NCI-H2171 treated with DMSO at 0.1 percent for 48 hours (cell line): ENCODE data around the gene WNK3.
"Not testable (repeated sequence)": the region's sequence is repeated elsewhere in the genome, so short reads cannot be mapped to it uniquely, and the experiment has no call there.

Experiments
- DNase-seq: peaks from one replicate; lab custom pipeline; 2025; lab: John Stamatoyannopoulos, UW

The WNK3 gene

DNA sequence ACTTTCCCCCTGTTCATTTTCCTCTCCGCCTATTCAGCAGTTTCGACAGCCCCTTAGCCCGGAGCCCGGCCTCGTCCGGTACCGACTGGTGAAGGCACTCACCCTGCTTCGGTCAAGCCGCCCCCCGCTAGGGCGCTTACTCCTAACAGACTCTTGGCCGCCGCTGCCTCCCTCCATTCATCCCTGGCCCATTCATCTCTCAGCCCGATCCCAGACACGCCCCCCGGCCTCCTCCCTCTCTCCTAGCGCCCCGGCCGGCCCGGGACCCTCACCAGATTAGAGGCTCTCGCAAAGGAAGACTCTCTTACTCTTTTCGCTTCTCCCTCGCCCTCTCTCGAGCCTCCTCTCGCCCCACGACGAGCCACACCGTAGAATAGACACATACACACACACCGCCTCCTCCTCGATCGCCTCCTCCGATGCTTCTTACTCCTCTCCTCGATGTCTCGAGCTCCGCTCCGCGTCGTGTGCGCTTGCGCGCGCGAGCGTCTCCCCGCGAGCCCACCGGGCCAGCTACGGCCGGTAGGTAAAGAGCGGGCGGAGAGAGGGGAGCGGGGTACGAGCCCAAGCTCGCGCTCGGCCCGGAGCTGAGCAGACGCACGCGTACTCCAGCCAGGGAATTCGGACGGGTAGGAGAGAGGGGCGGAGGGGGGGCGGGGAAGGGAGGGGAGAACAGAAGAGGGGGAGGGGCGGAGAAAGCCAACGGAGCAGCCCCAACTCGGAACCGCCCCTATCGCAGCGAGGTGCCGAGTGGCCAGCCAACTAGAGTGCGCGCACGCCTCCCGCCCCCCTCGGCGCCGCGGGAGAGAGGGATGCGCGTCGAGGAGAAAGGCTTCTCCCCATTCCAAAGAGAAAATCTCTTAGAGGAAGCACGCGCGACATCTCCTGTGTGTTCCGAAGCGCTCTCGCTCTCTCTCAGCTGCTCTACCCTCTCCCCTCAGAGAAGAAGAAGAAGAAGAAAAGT lies at the start of gene WNK3:
WNK3 (minus strand) TSS at position 633 of the 964 bp plus-strand sequence.
- peak; percentile 82 for DNase-seq

GRCh38 chrX:54407266-54407665 lies 49.4 kb upstream of the WNK3 start:
- DNase-seq = no peak

DNA sequence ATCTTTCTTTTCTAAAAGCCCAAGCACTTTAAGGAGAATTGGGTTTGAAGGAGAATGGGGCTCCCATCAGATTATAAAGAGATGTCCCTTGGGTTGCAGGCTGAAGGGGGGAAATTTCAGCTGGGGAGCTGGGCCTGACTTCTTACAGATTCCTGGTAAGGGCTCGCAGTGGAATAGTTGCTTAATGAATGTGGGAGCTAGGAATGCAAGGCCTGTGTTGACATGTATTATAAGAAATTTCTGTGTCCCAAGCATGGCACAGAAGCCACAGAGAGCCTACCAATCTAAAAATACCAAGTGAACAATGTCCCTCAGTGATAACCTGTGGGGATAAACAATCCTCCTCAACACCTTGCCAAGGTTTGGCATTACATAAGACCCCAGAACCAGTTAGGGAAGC lies 39.3 kb upstream of the WNK3 start:
- no peak for DNase-seq

DNA sequence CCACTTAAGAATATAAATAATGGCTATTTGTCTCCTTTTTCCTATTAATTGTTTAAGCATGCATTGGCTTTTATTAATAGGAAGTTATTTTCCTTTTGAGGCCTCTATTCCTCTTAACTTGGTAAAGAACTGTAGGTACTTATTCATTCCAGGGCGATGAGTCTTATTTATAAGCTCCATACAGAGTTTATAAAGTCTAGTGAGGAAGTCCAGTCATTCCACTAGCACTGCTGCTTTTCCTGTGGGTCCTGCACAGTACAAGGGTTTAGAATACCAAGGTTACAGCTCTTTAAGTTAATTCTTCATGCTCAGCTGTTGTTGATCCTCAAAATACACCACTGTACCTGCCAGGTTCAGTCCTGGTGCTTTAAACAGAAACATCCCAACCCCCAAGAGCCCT lies 28.5 kb upstream of the WNK3 start:
- no peak for DNase-seq

- not testable (repeated sequence) for DNase-seq
Measured at GRCh38 chrX:54384661-54385060, 26.8 kb upstream of the WNK3 start.

- DNase-seq = no peak
Measured at GRCh38 chrX:54359408-54359807, 1.6 kb upstream of the WNK3 start.

GRCh38 chrX:54358424-54359211 lies 772 bp upstream of the WNK3 start:
- peak; percentile 84 for DNase-seq

GRCh38 chrX:54352677-54353076 lies 5.2 kb downstream of the WNK3 start:
- DNase-seq = no peak

DNA sequence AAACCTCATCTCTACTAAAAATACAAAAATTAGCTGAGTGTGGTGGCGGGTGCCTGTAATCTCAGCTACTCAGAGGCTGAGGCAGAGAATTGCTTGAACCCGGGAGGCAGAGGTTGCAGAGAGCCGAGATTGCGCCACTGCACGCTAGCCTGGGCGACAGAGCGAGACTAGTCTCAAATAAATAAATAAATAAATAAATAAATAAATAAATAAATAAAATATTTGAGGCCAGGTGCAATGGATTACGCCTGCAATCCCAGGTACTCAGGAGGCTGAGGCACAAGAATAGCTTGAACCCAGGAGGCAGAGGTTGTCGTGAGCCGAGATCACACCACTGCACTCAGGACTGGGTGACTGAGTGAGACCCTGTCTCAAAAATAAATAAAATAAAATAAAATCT lies 20.5 kb downstream of the WNK3 start:
- DNase-seq = not testable (repeated sequence)

DNA sequence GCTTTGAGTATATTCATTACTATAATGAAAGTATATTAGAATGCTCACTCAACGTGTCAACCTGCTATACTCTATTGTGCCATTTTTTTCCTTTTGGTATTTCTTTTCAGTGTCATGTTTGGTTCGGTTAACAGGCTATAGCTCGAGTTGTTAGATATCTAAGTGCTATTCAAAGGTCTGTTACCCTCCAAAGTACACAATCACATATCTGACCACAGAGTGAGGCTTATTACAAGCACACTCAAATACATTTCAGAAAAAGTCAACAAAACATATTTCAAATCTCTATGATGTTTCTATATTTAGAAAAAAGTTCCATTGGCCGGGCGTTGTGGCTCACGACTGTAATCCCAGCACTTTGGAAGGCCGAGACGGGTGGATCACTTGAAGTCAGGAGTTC lies 32.8 kb downstream of the WNK3 start:
- DNase-seq = no peak

DNA sequence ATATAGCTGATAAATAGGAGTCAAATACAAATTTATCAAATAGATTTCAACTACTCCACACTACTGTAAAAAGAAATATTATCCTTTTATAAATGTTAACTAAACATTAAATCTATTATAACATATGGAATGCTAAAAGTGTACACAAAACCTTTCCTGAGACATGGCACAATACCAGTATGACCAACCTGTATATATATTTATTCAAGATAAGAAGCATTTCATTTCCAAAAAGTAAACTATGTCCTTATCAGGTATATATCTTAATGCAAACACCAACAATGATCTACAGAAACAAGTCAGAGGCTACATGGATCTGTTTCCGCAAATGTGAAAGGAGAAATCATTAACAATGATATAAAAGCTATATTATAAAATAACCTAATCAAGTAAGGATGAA lies 37.8 kb downstream of the WNK3 start:
- no peak for DNase-seq

DNA sequence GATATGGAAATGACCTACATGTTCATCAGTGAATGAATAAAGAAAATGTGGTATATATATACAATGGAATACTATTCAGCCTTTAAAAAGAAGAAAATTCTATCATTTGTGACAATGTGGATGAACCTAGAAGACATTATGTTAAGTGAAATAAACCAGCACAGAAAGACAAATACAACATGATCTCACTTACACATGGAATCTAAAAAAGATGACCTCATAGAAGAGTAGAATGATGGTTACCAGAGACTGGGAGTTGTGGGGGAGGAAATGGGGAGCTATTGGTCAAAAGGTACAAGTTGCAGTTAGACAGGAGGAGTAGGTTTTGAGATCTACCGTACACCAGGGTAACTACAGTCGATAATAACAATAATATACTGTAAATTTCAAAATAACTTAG lies 51.5 kb downstream of the WNK3 start:
- DNase-seq = no peak

GRCh38 chrX:54301516-54301915 lies 56.3 kb downstream of the WNK3 start:
- DNase-seq = no peak

DNA sequence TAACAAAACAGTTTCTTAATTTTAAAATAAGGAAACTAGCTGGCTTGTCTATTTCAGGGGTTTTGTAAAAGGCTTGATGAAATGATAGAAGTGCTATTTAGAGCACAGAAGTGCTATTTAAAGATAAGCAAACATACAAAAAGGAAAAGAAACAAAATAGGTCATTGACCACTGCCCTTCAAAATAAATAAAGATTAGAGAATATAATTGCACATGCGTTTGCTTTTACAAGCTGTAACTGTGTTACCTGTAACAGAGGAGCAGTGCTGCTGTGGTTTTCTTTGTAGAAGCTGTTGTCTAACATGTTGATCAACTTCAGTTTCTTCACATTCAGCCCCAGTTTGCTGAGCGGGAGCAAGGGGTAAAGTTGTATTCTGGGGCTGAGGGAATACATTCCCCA lies 63.5 kb downstream of the WNK3 start:
- DNase-seq = no peak

- DNase-seq = no peak
Measured at GRCh38 chrX:54292755-54293154, 65.1 kb downstream of the WNK3 start.

DNA sequence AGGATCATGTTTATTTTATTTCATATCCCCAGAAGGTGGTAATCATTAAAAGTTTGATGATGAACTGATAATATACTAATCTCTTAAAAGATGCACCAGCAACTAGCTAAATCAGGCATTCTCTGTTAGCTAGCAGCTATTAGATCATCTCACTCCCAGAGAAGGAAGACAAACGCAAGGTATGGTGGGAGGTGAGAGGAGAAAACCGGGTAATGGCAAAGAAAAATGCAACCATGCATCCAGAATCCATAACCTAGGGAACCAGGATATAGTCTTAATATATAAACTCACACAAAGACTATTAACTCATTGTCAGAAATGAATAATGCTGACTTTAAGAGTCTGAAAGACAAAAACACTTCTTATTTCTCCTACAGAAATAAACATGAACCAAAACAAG lies 66.1 kb downstream of the WNK3 start:
- DNase-seq = no peak

GRCh38 chrX:54288968-54289367 lies 68.9 kb downstream of the WNK3 start:
- DNase-seq = no peak

DNA sequence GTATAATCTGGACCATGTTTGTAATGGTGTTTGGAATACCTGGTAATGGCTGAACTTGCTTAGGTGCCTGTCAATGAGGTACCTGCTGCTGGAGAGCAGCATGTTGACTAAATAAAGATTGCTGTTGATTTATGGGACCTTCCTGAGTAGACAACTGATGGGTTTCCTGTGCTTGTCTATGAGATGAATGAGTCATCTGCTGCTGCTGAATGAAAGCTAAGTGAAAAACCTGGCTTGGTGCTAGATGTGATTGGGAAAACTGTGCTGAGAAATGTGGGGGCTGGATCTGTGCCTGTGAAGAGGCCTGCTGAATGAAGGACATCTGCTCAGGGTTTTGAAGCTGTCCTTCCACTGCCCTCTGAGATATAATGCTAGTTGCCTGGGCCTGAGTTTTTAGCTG lies 69.6 kb downstream of the WNK3 start:
- no peak for DNase-seq

DNA sequence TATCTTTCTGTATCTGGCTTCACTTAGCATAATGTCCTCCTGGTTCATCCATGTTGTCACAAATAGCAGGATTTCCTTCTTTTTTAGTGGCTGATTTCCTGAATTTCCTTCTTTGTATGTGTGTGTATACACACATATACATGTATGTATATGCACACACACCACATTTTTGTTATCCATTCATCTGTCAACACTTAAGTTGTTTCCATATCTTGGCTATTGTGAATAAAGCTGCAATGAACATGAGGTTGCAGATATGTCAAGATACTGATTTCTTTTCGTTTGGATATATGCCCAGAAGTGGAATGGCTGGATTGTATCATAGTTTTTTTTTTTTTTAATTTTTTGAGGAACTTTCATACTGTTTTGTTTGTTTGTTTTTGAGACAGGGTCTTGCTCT lies 76.2 kb downstream of the WNK3 start:
- no peak for DNase-seq

- DNase-seq = no peak
Measured at GRCh38 chrX:54280466-54280865, 77.4 kb downstream of the WNK3 start.

DNA sequence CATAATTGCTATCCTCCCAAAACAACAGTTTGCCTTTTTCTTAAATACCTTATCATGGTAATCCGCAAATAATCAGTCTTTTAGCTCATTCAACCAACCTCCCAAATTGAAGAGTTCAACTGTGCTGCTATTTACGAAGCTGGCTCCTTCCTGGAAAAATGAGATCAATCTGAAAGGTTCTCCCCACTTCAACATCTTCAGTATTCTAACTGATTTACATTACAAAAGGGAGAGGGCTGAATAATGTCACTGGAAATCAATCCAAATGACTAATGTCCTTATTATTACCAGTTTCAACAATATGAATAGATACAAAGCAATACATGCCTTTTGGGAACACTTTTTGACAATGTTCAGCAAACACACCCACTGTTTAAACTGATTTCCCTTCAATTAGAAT lies 86.2 kb downstream of the WNK3 start:
- no peak for DNase-seq

DNA sequence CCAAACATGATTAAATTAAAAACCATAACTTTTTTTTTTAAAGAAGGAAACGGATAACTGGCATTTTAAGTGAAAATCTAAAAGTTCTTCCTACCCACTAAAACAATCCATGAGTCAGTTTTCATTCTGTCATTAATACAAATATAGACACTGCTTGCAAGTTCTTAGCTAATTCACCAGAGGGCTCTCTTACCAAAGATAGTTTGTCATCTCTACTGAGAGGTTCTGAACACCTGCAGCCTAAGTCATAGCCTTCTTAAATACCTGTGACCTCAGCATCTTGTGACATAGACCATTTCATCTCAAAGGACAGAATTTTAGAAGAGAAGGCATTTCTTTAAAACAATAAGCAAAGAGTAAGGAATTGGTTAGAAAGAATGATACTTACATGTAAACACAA lies 109.5 kb downstream of the WNK3 start:
- peak; percentile 23 for DNase-seq

GRCh38 chrX:54246866-54247265 lies 111.0 kb downstream of the WNK3 start:
- DNase-seq = no peak
